Hepatocyte (in vitro differentiated cells): ENCODE data around the gene HS3ST5.

Experiments used
- EZH2 ChIP-seq: fragments of 200-600 bp; sonication (generic); IDR thresholded peaks from 2 replicates; pipeline ENCODE4 v1.6.1; 2016; ENCODE audit warnings: antibody characterized with exemption, mild to moderate bottlenecking, borderline replicate concordance
- TF ChIP-seq, protein P1 (sequence below): fragments of 200-600 bp; sonication (generic); IDR thresholded peaks from 2 replicates; pipeline ENCODE4 v1.5.1; 2016; ENCODE audit warnings: antibody characterized with exemption, mild to moderate bottlenecking; ENCODE audit not compliant: poor library complexity

- TF ChIP-seq, protein P1, sequence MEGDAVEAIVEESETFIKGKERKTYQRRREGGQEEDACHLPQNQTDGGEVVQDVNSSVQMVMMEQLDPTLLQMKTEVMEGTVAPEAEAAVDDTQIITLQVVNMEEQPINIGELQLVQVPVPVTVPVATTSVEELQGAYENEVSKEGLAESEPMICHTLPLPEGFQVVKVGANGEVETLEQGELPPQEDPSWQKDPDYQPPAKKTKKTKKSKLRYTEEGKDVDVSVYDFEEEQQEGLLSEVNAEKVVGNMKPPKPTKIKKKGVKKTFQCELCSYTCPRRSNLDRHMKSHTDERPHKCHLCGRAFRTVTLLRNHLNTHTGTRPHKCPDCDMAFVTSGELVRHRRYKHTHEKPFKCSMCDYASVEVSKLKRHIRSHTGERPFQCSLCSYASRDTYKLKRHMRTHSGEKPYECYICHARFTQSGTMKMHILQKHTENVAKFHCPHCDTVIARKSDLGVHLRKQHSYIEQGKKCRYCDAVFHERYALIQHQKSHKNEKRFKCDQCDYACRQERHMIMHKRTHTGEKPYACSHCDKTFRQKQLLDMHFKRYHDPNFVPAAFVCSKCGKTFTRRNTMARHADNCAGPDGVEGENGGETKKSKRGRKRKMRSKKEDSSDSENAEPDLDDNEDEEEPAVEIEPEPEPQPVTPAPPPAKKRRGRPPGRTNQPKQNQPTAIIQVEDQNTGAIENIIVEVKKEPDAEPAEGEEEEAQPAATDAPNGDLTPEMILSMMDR = no peak
- no peak for TF ChIP-seq EZH2
Measured at GRCh38 chr6:114292431-114292830, 50.4 kb downstream of the HS3ST5 start.
